Right lung (tissue), 5 donors: ENCODE measurements around the gene TBCC. TPM values are rescaled to one million over a fixed set of nuclear protein-coding genes. Genes with fewer than 3 reads are reported as not detected.

ENCODE experiments used
- DNase-seq, 2 donors: peaks; one replicate each; pipeline ENCODE4 v3.0.0-alpha.2; 2013
- polyA plus RNA-seq, 5 donors: library from polyadenylated mRNA; unstranded; fragments of 120-200 nt; gene quantifications; one replicate each; pipeline versions ENCODE4 v1.2.1 to v1.2.3, GENCODE V29; 2013; ENCODE audit warnings: inconsistent platforms in 1 of 5, low replicate concordance in 1 of 5; ENCODE audit not compliant: insufficient read length in 5 of 5, insufficient read depth in 1 of 5

Gene TBCC
- polyA plus RNA-seq, 5 donors, result 14.4 to 22.7 (median 18.1) TPM

DNA sequence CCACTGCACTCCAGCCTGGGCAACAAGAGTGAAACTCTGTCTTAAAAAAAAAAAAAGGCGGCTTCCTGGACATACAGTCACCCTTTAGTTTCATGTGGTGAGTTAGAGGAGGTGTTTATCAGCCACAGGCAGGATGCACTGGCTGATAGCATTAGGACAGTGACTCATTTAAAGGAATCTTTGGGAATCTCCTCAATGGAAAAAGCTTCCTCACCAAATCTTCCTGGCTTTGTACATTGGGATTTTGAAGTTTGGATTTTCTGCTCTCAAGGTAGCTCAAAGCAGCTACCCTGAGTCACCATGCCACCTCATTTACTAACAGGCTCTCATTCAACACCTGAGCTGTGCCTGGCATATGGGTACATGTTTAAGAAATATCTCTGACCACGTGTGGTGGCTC lies 43.7 kb downstream of the TBCC start:
- no peak for DNase-seq

DNA sequence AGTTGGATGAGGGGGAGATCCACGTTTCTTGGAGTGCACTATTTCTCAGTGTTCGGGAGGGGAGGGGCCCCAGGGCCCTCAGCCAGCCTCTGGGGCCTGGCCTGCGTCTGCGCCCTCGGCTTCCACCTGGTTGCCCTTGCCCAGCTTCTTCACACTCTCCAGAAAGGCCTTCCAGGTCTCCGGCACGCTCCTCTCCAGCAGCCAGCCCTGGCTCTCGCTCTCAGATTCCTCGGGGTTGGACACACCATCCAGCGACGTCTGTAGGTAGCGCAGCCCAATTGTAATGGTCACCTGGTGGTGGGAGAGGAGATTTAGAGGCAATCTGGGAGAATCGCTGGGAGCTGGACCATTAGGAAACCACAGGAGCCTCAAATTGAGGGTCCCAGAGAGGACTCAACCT lies 47.7 kb downstream of the TBCC start:
- no peak for DNase-seq

DNA sequence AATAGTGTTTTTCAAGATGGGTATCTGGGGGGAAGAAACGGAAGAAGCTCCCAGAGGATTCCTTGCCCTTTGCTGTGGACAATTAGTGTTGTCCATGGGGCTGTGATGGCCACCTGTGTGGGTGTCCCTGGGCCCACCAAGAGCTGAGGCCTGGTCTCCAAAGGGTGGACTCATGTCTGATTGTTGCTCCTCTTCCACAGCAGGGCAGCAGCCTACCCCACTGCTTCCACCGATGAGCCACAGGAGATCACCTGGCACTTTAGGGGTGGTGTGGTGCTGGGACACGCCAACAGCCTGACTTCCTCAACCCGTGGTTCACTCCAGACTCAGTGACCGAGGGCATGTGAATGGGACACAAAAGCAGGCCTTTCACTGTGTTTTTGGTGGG lies 48.6 kb downstream of the TBCC start:
- no peak for DNase-seq

DNA sequence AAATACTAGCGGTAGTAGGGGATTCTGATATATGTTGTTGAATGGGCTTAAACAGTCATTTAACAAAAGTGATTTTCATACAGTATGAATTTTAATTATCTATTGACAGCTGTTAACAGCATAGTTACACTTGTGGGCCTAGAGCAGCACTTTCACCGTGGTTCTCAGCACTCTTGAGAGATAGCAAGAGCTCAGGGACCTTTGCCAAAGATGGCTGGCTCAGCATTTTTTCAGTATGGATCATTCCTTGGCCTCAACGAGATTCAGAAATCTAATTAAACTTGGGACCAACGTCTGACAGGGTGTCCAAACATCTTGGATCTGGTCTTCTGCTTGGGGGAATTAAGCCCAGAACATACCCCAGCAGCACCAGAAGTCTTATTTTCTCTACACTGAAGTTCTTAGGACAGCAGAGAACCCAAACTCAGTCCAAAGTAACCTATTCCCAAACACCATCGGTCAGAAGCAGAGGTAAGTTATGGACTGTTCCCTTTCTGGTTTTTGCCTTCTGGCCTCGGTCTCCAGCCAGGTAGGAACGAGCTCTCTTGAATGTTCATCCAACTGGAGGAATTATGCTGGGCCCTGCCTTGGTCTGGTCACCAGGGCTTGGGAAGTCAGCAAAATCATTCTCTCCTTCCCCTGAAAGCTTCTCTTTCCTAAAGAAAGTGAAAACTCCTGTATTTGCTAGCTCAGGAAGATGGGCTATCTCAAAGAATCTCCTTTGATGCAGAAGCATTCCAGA lies 49.2 kb downstream of the TBCC start:
- DNase-seq, result no peak

DNA sequence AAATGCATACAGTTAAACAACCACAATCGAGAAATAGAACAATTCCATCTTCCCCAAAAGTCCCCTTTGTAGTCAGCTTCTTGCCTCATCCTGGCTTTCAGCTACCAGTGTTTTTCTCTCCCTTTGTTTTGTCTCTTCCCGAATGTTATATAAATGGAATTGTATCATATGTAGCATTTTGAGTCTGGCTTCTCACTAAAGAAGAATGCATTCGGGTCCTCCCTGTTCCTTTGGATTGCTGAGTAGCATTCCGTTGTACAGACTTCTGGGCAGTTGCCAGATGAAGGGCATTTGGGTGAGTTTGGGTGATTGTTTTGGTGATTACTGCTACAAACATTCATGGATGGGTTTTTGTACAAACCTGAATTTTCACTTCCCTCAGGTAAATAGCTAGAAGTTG lies 51.3 kb downstream of the TBCC start:
- DNase-seq, result no peak

Other genes starting within 250 kb of the TBCC start
- gene UBR2, start 182.1 kb downstream of the TBCC start, polyA plus RNA-seq, result 10 to 100 TPM; 20.9 to 34.6 (median 31.0) TPM
- 1 to 10 TPM; 2.5 to 6.1 (median 5.0) TPM for gene PRPH2, start 23.5 kb downstream of the TBCC start, polyA plus RNA-seq
- 10 to 100 TPM; 14.1 to 20.2 (median 18.8) TPM for gene BICRAL, start 35.9 kb upstream of the TBCC start, polyA plus RNA-seq
- gene RPL7L1, start 133.5 kb upstream of the TBCC start, polyA plus RNA-seq, result 100 to 1,000 TPM in 4 of 5 donors, 10 to 100 TPM in 1; 95.2 to 119 (median 111) TPM
- gene PTCRA, start 169.9 kb upstream of the TBCC start, polyA plus RNA-seq, result 1 to 10 TPM in 1 of 5 donors, under 1 TPM in 4; 0.28 to 1.1 (median 0.55) TPM
- gene CNPY3, start 183.4 kb upstream of the TBCC start, polyA plus RNA-seq, result 10 to 100 TPM; 47.1 to 73.0 (median 66.2) TPM
- 1 to 10 TPM in 4 of 5 donors, under 1 TPM in 1; 0.83 to 1.6 (median 1.3) TPM for gene GNMT, start 214.7 kb upstream of the TBCC start, polyA plus RNA-seq
- gene PEX6, start 233.1 kb upstream of the TBCC start, polyA plus RNA-seq, result 10 to 100 TPM; 12.8 to 23.9 (median 17.8) TPM
- gene PPP2R5D, start 238.5 kb upstream of the TBCC start, polyA plus RNA-seq, result 10 to 100 TPM; 60.3 to 71.3 (median 64.4) TPM